SK-N-SH (cell line): ENCODE data around the gene CATSPER3. TPM values are rescaled to one million over a fixed set of nuclear protein-coding genes. Genes with fewer than 3 reads are reported as not detected.
"Not testable (repeated sequence)": the region's sequence is repeated elsewhere in the genome, so short reads cannot be mapped to it uniquely, and the experiment has no call there.

Experiments used
- CTCF ChIA-PET: fragments of 300-600, 350-600 bp; formaldehyde crosslinking; extraction: SDS; loops from one replicate; lab custom pipeline; 2021; lab: Yijun Ruan, JAX
- POLR2A ChIA-PET: fragments of 350-600 bp; sonication (Branson Sonifier 250); formaldehyde crosslinking; extraction: SDS; loops from one replicate; lab custom pipeline; 2020; ENCODE audit warnings: antibody characterized with exemption, inconsistent platforms; lab: Yijun Ruan, JAX
- DNase-seq: peaks from one replicate; pipeline ENCODE4 v3.0.0; 2012
- H2AFZ ChIP-seq: fragments of 200-600 bp; sonication (generic); 2 replicates; pipeline ENCODE4 v1.8.1; 2016; ENCODE audit warnings: antibody characterized with exemption, mild to moderate bottlenecking, low read depth
- H3F3A ChIP-seq: fragments of 200-600 bp; sonication (generic); replicated peaks from 2 replicates; pipeline ENCODE3; 2016; ENCODE audit warnings: antibody characterized with exemption, mild to moderate bottlenecking; ENCODE audit not compliant: insufficient read depth
- H3K27ac ChIP-seq, 2 experiments: fragments of 200-500 bp in 1 of 2; fragments of 200-600 bp in 1 of 2; sonication (Bioruptor generic) in 1 of 2; sonication (generic), shearing (Covaris generic) in 1 of 2; 2 replicates each; pipeline versions ENCODE4 v1.5.1 to v1.6.1; 2014 to 2016; ENCODE audit warnings: low read depth in 2 of 2, inconsistent platforms in 1 of 2, low read length in 1 of 2, mild to moderate bottlenecking in 1 of 2, mixed read lengths in 1 of 2
- H3K27me3 ChIP-seq: fragments of 200-600 bp; sonication (generic), shearing (Covaris generic); 2 replicates; pipeline ENCODE4 v1.6.1; 2016; ENCODE audit warnings: mixed run types; ENCODE audit not compliant: insufficient read depth
- H3K36me3 ChIP-seq, 2 experiments: fragments of 200-500 bp in 1 of 2; fragments of 200-600 bp in 1 of 2; sonication (Bioruptor generic) in 1 of 2; sonication (generic) in 1 of 2; replicated peaks in 1 of 2; 2 replicates each; pipeline versions ENCODE3 to v1.5.1; 2014 to 2016; ENCODE audit warnings: low read length in 1 of 2, mild to moderate bottlenecking in 1 of 2; ENCODE audit not compliant: insufficient read depth in 2 of 2, control insufficient read depth in 1 of 2
- H3K4me1 ChIP-seq, 2 experiments: fragments of 200-500 bp in 1 of 2; fragments of 200-600 bp in 1 of 2; sonication (Bioruptor generic) in 1 of 2; sonication (generic), shearing (Covaris generic) in 1 of 2; 2 replicates each; pipeline versions ENCODE4 v1.5.1 to v1.6.1; 2014 to 2016; ENCODE audit warnings: low read depth in 1 of 2, low read length in 1 of 2, mixed run types in 1 of 2; ENCODE audit not compliant: insufficient read depth in 2 of 2, control insufficient read depth in 1 of 2
- H3K4me2 ChIP-seq: fragments of 200-600 bp; sonication (generic), shearing (Covaris generic); 2 replicates; pipeline ENCODE4 v1.6.1; 2017; ENCODE audit warnings: mixed run types
- H3K4me3 ChIP-seq, 2 experiments: fragments of 200-500 bp in 1 of 2; fragments of 200-600 bp in 1 of 2; sonication (Bioruptor generic) in 1 of 2; sonication (generic), shearing (Covaris generic) in 1 of 2; 2 replicates each; pipeline versions ENCODE4 v1.5.1 to v1.8.1; 2014 to 2016; ENCODE audit warnings: low read depth in 2 of 2, inconsistent platforms in 1 of 2, low read length in 1 of 2, mild to moderate bottlenecking in 1 of 2, mixed read lengths in 1 of 2, moderate library complexity in 1 of 2
- H3K79me2 ChIP-seq: fragments of 200-600 bp; sonication (generic); 2 replicates; pipeline ENCODE4 v1.8.1; 2017; ENCODE audit warnings: mild to moderate bottlenecking; ENCODE audit not compliant: insufficient read depth
- H3K9ac ChIP-seq: fragments of 200-600 bp; sonication (generic); 2 replicates; pipeline ENCODE4 v1.6.1; 2017; ENCODE audit warnings: mixed run types
- H3K9me2 ChIP-seq: fragments of 200-600 bp; sonication (generic); 2 replicates; pipeline ENCODE4 v1.6.1; 2017; ENCODE audit warnings: mixed run types
- H3K9me3 ChIP-seq: fragments of 200-600 bp; sonication (generic); 2 replicates; pipeline ENCODE4 v1.6.1; 2017; ENCODE audit warnings: mixed run types, mild to moderate bottlenecking, moderate library complexity
- H4K20me1 ChIP-seq: fragments of 200-600 bp; sonication (generic); 2 replicates; pipeline ENCODE4 v1.6.1; 2017; ENCODE audit warnings: mild to moderate bottlenecking, mixed run types; ENCODE audit not compliant: insufficient read depth
- CHD2 ChIP-seq: fragments of 150-350 bp; IDR thresholded peaks from 2 replicates; pipeline ENCODE4 v1.6.1; 2018; ENCODE audit warnings: low read length; ENCODE audit not compliant: partially characterized antibody
- ELF1 ChIP-seq: IDR thresholded peaks from 2 replicates; pipeline ENCODE4 v1.4.0; 2012
- EZH2phosphoT487 ChIP-seq: fragments of 200-600 bp; sonication (generic); IDR thresholded peaks from 2 replicates; pipeline ENCODE4 v1.6.1; 2017; ENCODE audit warnings: low read depth, mixed run types, mild to moderate bottlenecking, antibody characterized with exemption, moderate library complexity, borderline replicate concordance
- FOXM1 ChIP-seq: IDR thresholded peaks from 2 replicates; pipeline ENCODE4 v1.4.0; 2012; ENCODE audit warnings: low read depth, mild to moderate bottlenecking
- GATA2 ChIP-seq: sonication (generic); formaldehyde crosslinking; IDR thresholded peaks from 2 replicates; pipeline ENCODE4 v1.5.0; 2020; ENCODE audit warnings: mild to moderate bottlenecking, missing genetic modification reagents
- IRF3 ChIP-seq: fragments of 150-350 bp; IDR thresholded peaks from 2 replicates; pipeline ENCODE4 v1.6.1; 2016; ENCODE audit warnings: mild to moderate bottlenecking, low read depth, low read length
- JUND ChIP-seq: IDR thresholded peaks from 2 replicates; pipeline ENCODE4 v1.4.0; 2012
- MAX ChIP-seq: IDR thresholded peaks from 2 replicates; pipeline ENCODE4 v1.4.0; 2012; ENCODE audit warnings: low read depth
- NFIC ChIP-seq: IDR thresholded peaks from 2 replicates; pipeline ENCODE4 v1.4.0; 2012; ENCODE audit warnings: borderline replicate concordance
- PBX3 ChIP-seq: IDR thresholded peaks from 2 replicates; pipeline ENCODE4; 2012
- RAD21 ChIP-seq: IDR thresholded peaks from 2 replicates; pipeline ENCODE4 v1.6.1; 2012; ENCODE audit warnings: mild to moderate bottlenecking, low read length
- RCOR1 ChIP-seq: fragments of 150-350 bp; IDR thresholded peaks from 2 replicates; pipeline ENCODE4 v1.6.1; 2017; ENCODE audit warnings: antibody characterized with exemption, low read length
- RFX5 ChIP-seq: IDR thresholded peaks from 2 replicates; pipeline ENCODE4 v1.6.1; 2012; ENCODE audit warnings: mild to moderate bottlenecking, improper control_type of control experiment, low read length
- RXRA ChIP-seq: IDR thresholded peaks from 2 replicates; pipeline ENCODE4 v1.4.0; 2012; ENCODE audit warnings: low read depth, mild to moderate bottlenecking, borderline replicate concordance
- SIN3A ChIP-seq: IDR thresholded peaks from 2 replicates; pipeline ENCODE4 v1.6.1; 2012; ENCODE audit warnings: low read depth, mild to moderate bottlenecking, low read length, moderate library complexity, borderline replicate concordance
- TAF1 ChIP-seq: IDR thresholded peaks from 2 replicates; pipeline ENCODE4 v1.6.1; 2012; ENCODE audit warnings: low read depth, mild to moderate bottlenecking, low read length, moderate library complexity, borderline replicate concordance
- TCF12 ChIP-seq: IDR thresholded peaks from 2 replicates; pipeline ENCODE4 v1.4.0; 2012
- TEAD4 ChIP-seq: IDR thresholded peaks from 2 replicates; pipeline ENCODE4 v1.4.0; 2012; ENCODE audit warnings: mild to moderate bottlenecking, borderline replicate concordance; ENCODE audit not compliant: insufficient read depth
- USF1 ChIP-seq: IDR thresholded peaks from 2 replicates; pipeline ENCODE4 v1.4.0; 2012; ENCODE audit warnings: low read depth, borderline replicate concordance
- WGBS: methylation state at CpG from one replicate; pipeline ENCODE4 v1.1.6; 2017; ENCODE audit warnings: low lambda C conversion rate; 5-methylcytosine and 5-hydroxymethylcytosine counted together
- polyA plus RNA-seq, 3 experiments: library from polyadenylated mRNA; depleted of rRNA; stranded (reverse); fragments of >200 nt; gene quantifications; 2 replicates each; pipeline ENCODE4 v1.2.3, GENCODE V29; 2012
- TF ChIP-seq, protein P1 (sequence below): IDR thresholded peaks from 2 replicates; pipeline ENCODE4 v1.4.0; 2012; ENCODE audit warnings: low read depth, borderline replicate concordance

The CATSPER3 gene
- polyA plus RNA-seq, 1 of the 3 experiments (the other 2 are of a cell fraction) = 0.26 TPM

DNA sequence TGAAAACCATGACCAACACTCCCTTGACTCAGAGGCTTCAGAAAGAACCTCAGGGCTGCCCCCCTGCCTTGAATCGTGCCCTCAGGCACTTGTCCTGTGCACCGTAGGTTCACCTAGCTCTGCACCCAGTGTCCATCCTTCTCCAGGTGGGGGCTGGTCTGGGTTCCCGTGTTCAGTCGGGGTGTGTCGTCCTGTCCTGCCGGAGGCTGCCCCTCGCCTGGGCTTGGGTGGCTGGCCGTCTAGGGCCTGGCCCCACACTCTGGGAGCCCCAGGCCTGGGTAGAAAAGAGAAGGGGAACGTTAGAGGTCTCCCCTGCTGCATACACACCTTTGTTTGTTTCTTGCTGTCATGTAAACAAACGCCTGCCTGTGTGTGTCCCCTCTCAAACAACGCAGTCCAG is 29.3 kb downstream of the CATSPER3 start:
- no peak overlapping the region for H3K4me3 ChIP-seq
- H3K36me3 ChIP-seq = no peaks in the 10 kb centered on the region
- H3F3A ChIP-seq = no peaks in the 10 kb centered on the region
- H2AFZ ChIP-seq = no peak overlapping the region
- no peaks in the 10 kb centered on the region for H4K20me1 ChIP-seq
- no peak overlapping the region for H3K4me2 ChIP-seq
- no peak overlapping the region for H3K27ac ChIP-seq
- TF ChIP-seq RFX5 (no peak), GATA2 (CRISPR knock-in tag) (no peak), ELF1 (no peak), EZH2phosphoT487 (no peak), IRF3 (no peak), RAD21 (no peak), SIN3A (no peak), FOXM1 (no peak), JUND (no peak)
- 57% methylated on average over 11 of the region's 11 CpGs for WGBS
- ChIA-PET CTCF (interaction anchor here (0.6 kb wide), 1 partner anchor 43 kb away, joined by 3 read pairs; no protein-coding TSS in a partner anchor), POLR2A (no interaction called here)
- H3K27me3 ChIP-seq = no peaks in the 10 kb centered on the region
- H3K4me1 ChIP-seq = no peaks in the 10 kb centered on the region
- H3K79me2 ChIP-seq = no peaks in the 10 kb centered on the region
- H3K9me2 ChIP-seq = no peaks in the 10 kb centered on the region
- H3K9ac ChIP-seq = no peak overlapping the region
- DNase-seq = peak; percentile 2
- H3K9me3 ChIP-seq = no peaks in the 10 kb centered on the region

- H3F3A ChIP-seq, H2AFZ ChIP-seq, H3K27me3 ChIP-seq, H3K9me3 ChIP-seq, H3K79me2 ChIP-seq, H3K9ac ChIP-seq, POLR2A ChIA-PET, H3K36me3 ChIP-seq, H3K9me2 ChIP-seq, H3K4me2 ChIP-seq, DNase-seq, H4K20me1 ChIP-seq, CTCF ChIA-PET, H3K4me1 ChIP-seq, H3K4me3 ChIP-seq, H3K27ac ChIP-seq: not testable (repeated sequence)
- WGBS = 58% methylated on average over 5 of the region's 5 CpGs
Observed at GRCh38 chr5:134998068-134998467, 30.4 kb downstream of the CATSPER3 start.

GRCh38 chr5:135004376-135004775 is 36.7 kb downstream of the CATSPER3 start:
- CTCF ChIA-PET = no interaction called here
- no peak overlapping the region for H3K9ac ChIP-seq
- H3K4me3 ChIP-seq = no peak overlapping the region
- H3K9me3 ChIP-seq = no peaks in the 10 kb centered on the region
- no peak overlapping the region for H3K27ac ChIP-seq
- POLR2A ChIA-PET = no interaction called here
- H3K9me2 ChIP-seq = no peaks in the 10 kb centered on the region
- WGBS = 22% methylated on average over 3 of the region's 3 CpGs
- H3K27me3 ChIP-seq = no peaks in the 10 kb centered on the region; the same call in 1 of the 2 replicates
- no peaks in the 10 kb centered on the region for H3K79me2 ChIP-seq
- no peaks in the 10 kb centered on the region for H4K20me1 ChIP-seq
- no peaks in the 10 kb centered on the region for H3F3A ChIP-seq
- H2AFZ ChIP-seq = no peak overlapping the region
- peak; percentile 3 for DNase-seq
- no peaks in the 10 kb centered on the region; a peak in 1 of 4 replicates for H3K4me1 ChIP-seq
- H3K36me3 ChIP-seq = no peaks in the 10 kb centered on the region
- H3K4me2 ChIP-seq = no peak overlapping the region
- TF ChIP-seq RXRA (no peak), NFIC (no peak), JUND (no peak), MAX (no peak), GATA2 (CRISPR knock-in tag) (no peak), TEAD4 (no peak), PBX3 (no peak), CHD2 (no peak), TCF12 (no peak), RCOR1 (no peak), USF1 (no peak), ELF1 (no peak), TAF1 (no peak)
- TF ChIP-seq, protein P1, sequence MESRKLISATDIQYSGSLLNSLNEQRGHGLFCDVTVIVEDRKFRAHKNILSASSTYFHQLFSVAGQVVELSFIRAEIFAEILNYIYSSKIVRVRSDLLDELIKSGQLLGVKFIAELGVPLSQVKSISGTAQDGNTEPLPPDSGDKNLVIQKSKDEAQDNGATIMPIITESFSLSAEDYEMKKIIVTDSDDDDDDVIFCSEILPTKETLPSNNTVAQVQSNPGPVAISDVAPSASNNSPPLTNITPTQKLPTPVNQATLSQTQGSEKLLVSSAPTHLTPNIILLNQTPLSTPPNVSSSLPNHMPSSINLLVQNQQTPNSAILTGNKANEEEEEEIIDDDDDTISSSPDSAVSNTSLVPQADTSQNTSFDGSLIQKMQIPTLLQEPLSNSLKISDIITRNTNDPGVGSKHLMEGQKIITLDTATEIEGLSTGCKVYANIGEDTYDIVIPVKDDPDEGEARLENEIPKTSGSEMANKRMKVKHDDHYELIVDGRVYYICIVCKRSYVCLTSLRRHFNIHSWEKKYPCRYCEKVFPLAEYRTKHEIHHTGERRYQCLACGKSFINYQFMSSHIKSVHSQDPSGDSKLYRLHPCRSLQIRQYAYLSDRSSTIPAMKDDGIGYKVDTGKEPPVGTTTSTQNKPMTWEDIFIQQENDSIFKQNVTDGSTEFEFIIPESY = no peak
